GM12864 (cell line): Measurements from ENCODE around the gene TCEANC.

Experiments
- DNase-seq: peaks from one replicate; pipeline ENCODE4 v3.0.0-alpha.2; 2011; ENCODE audit warnings: low read depth
- H3K4me3 ChIP-seq: 2 replicates; pipeline ENCODE4 v1.5.1; 2011; ENCODE audit warnings: mild to moderate bottlenecking, low read depth, low read length, control low read depth
- TF ChIP-seq, protein P1 (sequence below): IDR thresholded peaks from 2 replicates; pipeline ENCODE4 v1.5.1; 2011; ENCODE audit warnings: low read depth, mild to moderate bottlenecking, moderate library complexity, low read length, control low read depth, inconsistent platforms; ENCODE audit errors: missing control alignments

Gene TCEANC

DNA sequence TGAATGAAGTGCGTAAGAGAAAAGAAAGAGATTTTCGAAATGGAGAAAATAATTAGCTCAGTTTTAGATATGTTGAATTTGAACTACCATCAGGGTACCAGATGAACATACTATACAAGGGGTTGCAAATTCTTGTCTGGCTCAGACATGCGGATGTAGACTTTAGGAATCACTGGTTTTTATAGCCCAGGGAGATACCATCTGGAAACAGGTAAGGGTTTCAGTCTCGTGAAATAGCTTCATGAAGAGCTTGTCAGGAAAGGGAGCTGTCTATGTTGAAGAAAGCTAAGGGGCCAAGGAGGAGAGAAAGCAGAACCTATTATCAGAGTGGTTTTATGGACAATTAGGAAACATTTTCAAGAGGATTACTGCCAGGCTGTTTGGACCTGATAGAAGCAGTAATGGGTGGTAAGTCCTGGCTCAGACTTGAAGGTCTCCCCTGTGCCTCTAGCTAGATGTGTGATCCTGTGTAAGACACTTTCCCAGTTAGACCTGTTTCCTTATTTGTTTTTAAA is 42.7 kb downstream of the TCEANC start:
- no peak for DNase-seq
- H3K4me3 ChIP-seq, result no peak overlapping the region; the same call in 1 of the 2 replicates
- TF ChIP-seq, protein P1, sequence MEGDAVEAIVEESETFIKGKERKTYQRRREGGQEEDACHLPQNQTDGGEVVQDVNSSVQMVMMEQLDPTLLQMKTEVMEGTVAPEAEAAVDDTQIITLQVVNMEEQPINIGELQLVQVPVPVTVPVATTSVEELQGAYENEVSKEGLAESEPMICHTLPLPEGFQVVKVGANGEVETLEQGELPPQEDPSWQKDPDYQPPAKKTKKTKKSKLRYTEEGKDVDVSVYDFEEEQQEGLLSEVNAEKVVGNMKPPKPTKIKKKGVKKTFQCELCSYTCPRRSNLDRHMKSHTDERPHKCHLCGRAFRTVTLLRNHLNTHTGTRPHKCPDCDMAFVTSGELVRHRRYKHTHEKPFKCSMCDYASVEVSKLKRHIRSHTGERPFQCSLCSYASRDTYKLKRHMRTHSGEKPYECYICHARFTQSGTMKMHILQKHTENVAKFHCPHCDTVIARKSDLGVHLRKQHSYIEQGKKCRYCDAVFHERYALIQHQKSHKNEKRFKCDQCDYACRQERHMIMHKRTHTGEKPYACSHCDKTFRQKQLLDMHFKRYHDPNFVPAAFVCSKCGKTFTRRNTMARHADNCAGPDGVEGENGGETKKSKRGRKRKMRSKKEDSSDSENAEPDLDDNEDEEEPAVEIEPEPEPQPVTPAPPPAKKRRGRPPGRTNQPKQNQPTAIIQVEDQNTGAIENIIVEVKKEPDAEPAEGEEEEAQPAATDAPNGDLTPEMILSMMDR, result no peak

DNA sequence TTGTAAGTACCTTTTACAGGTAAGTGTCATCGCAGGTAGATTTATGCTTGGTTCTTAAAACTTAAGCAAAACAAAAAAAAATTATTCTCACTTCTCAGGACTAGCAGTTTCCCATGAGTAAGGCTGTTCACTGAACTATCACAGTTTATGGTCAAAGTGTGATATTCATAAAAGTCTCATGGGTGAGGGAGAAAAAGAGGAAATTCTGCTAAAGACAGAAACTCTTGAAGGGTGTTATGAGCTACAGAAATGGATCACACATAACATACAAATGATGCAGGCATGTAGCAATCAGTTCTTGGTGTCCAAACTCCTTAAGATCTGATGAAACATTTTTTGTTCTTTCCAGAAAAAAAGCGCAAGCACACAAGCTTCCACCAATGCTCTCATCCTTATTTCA is 44.5 kb downstream of the TCEANC start:
- DNase-seq, result peak; percentile 53
- H3K4me3 ChIP-seq, result no peak overlapping the region
- TF ChIP-seq, protein P1, result no peak

DNA sequence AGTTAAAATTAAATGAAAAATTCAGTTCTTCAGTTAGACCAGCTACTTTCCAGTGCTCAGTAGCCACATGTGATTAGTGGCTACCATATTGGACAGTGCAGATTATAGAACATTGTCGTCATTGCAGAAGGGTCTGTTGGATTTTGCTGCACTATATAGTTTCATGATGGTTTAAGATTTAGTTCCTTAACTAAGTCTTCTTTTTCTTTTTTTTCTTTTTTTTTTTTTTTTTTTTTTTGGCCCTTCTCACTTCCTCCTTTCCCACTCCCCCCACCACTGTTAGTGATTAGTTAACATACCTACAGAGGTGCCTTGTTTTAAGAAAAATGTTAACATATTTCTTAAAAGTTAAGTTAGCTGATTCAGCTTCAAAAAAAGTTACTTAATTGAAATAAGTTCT is 45.0 kb downstream of the TCEANC start:
- DNase-seq, result no peak
- no peak overlapping the region; the same call in 1 of the 2 replicates for H3K4me3 ChIP-seq
- TF ChIP-seq, protein P1, result no peak

- DNase-seq, result no peak
- H3K4me3 ChIP-seq, result no peak overlapping the region; the same call in 1 of the 2 replicates
- TF ChIP-seq, protein P1, result no peak
Observed at GRCh38 chrX:13698432-13698831, 45.5 kb downstream of the TCEANC start.

- no peak for DNase-seq
- no peak overlapping the region; the same call in 1 of the 2 replicates for H3K4me3 ChIP-seq
Observed at GRCh38 chrX:13699183-13699826, 46.4 kb downstream of the TCEANC start.

DNA sequence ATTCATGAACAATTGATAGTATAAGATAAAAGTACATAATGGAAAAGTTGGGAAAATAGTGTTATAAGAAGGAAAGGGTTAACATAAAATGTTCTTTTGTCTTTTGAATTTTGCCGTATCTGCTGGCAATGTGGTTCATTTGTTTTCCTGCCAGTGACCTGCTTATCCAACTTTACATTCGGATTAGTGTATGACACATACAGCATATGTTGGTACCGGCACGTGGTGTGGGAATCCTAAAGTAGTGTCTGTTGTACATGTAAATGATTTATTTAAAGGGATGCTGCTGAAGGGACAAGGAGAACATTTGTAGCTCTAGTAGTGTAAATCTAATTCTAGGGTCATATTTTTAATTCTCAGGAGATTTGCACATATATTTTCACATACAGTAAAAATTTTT is 47.4 kb downstream of the TCEANC start:
- DNase-seq, result no peak
- TF ChIP-seq, protein P1, result no peak
- H3K4me3 ChIP-seq, result no peak overlapping the region

More at GRCh38 chrX:13699183-13699826, 46.4 kb downstream of the TCEANC start:
- TF ChIP-seq, protein P1, result no peak

DNA sequence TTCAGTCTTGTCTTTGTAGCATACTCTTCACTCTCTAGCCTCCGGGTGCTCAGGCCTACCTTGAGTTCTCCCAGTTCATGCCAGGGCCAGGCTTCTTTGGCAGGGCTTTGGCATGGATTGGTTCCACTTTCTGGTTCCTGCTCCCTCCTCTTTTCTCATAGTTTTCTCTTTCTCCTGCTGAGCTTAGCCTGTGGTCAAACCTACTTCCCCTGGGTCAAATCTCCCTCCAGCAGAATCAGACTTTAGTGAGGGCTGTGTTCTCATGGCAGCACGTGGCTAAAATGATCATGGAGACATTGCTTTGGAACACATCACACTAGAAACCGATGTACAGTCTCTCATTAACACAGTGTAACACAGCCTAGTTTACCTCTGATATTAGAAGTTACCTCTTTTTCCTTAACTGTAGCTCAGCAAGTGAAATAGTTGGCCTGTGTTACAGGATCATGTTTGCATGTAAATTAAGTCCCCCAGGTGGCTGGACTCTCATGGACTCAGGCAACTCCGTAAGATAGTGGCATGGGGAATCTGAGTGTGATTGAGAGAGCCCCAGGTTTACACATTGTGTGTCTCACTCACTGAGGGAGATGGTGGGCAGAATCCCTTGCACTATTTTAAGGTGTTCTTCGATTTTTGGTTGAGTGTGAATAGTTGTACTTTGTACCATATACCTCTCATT is 49.3 kb downstream of the TCEANC start:
- DNase-seq, result no peak
- TF ChIP-seq, protein P1, result no peak
- H3K4me3 ChIP-seq, result no peak overlapping the region
